Neural cell (in vitro differentiated cells): ENCODE measurements around the gene ALKBH8. TPM values are rescaled to one million over a fixed set of nuclear protein-coding genes. Genes with fewer than 3 reads are reported as not detected.

Source experiments
- H2AFZ ChIP-seq: fragments of 200-600, 300-800 bp; sonication (generic), shearing (Covaris generic); 2 replicates; pipeline ENCODE4 v1.6.0; 2014; ENCODE audit warnings: low read depth, mild to moderate bottlenecking, antibody characterized with exemption, low read length, moderate library complexity
- H3F3A ChIP-seq: fragments of 200-600 bp; shearing (Covaris generic); 2 replicates; pipeline ENCODE4 v1.6.1; 2016; ENCODE audit warnings: mild to moderate bottlenecking, moderate library complexity, mixed read lengths, antibody characterized with exemption, low read length; ENCODE audit not compliant: insufficient read depth, poor library complexity, severe bottlenecking
- H3K27ac ChIP-seq: fragments of 200-600, 300-800 bp; sonication (generic), shearing (Covaris generic); 2 replicates; pipeline ENCODE4 v1.5.1; 2014; ENCODE audit warnings: mild to moderate bottlenecking, low read length, moderate library complexity
- H3K27me3 ChIP-seq: fragments of 300-800, 200-600 bp; sonication (generic), shearing (Covaris generic); 2 replicates; pipeline ENCODE4 v1.6.0; 2014; ENCODE audit warnings: mild to moderate bottlenecking, low read depth, low read length, moderate library complexity; ENCODE audit not compliant: insufficient read depth
- H3K36me3 ChIP-seq: fragments of 300-800, 200-600 bp; sonication (generic), shearing (Covaris generic); 2 replicates; pipeline ENCODE4 v1.5.1; 2014; ENCODE audit warnings: mild to moderate bottlenecking, antibody characterized with exemption, low read length, moderate library complexity; ENCODE audit not compliant: insufficient read depth
- H3K4me2 ChIP-seq: fragments of 300-800, 200-600 bp; sonication (generic), shearing (Covaris generic); 2 replicates; pipeline ENCODE4 v1.6.0; 2014; ENCODE audit warnings: mild to moderate bottlenecking, low read length
- H3K4me3 ChIP-seq: fragments of 300-800, 200-600 bp; sonication (generic), shearing (Covaris generic); 2 replicates; pipeline ENCODE4 v1.5.1; 2014; ENCODE audit warnings: mild to moderate bottlenecking, low read length, moderate library complexity
- H3K79me2 ChIP-seq: fragments of 200-600 bp; shearing (Covaris generic); replicated peaks from 2 replicates; pipeline ENCODE4 v1.6.0; 2014; ENCODE audit warnings: mild to moderate bottlenecking, low read length, moderate library complexity; ENCODE audit not compliant: insufficient read depth
- H3K9ac ChIP-seq: fragments of 300-800, 200-600 bp; sonication (generic), shearing (Covaris generic); 2 replicates; pipeline ENCODE4 v1.6.1; 2016; ENCODE audit warnings: mild to moderate bottlenecking, low read length, mixed read lengths
- H3K9me2 ChIP-seq: fragments of 200-600 bp; shearing (Covaris generic); 2 replicates; pipeline ENCODE4 v1.6.1; 2016; ENCODE audit warnings: mild to moderate bottlenecking, low read length, mixed read lengths; ENCODE audit not compliant: insufficient read depth
- H3K9me3 ChIP-seq: fragments of 200-600, 300-800 bp; sonication (generic), shearing (Covaris generic); 2 replicates; pipeline ENCODE4 v1.6.1; 2016; ENCODE audit warnings: mild to moderate bottlenecking, mixed run types, low read length, moderate library complexity, mixed read lengths
- H4K20me1 ChIP-seq: fragments of 200-600 bp; shearing (Covaris generic); 2 replicates; pipeline ENCODE4 v1.6.1; 2016; ENCODE audit warnings: mild to moderate bottlenecking, mixed run types; ENCODE audit not compliant: insufficient read depth
- CTCF ChIP-seq: fragments of 450-650 bp; IDR thresholded peaks from 2 replicates; pipeline ENCODE4 v1.5.1; 2014; ENCODE audit warnings: antibody characterized with exemption, mild to moderate bottlenecking, moderate library complexity; ENCODE audit not compliant: poor library complexity, severe bottlenecking
- EP300 ChIP-seq: fragments of 450-650 bp; conservative IDR thresholded peaks from 2 replicates; pipeline ENCODE4 v1.6.1; 2014; ENCODE audit warnings: antibody characterized with exemption, mild to moderate bottlenecking, moderate library complexity; ENCODE audit not compliant: poor library complexity, severe bottlenecking
- EZH2 ChIP-seq: fragments of 200-600, 300-800 bp; shearing (Covaris generic), sonication (generic); IDR thresholded peaks from 2 replicates; pipeline ENCODE4 v1.6.1; 2014; ENCODE audit warnings: antibody characterized with exemption, low read length, borderline replicate concordance, mild to moderate bottlenecking; ENCODE audit not compliant: insufficient read depth, poor library complexity, severe bottlenecking
- MXI1 ChIP-seq: fragments of 450-650 bp; conservative IDR thresholded peaks from 2 replicates; pipeline ENCODE4 v1.6.1; 2014; ENCODE audit warnings: antibody characterized with exemption, mild to moderate bottlenecking; ENCODE audit not compliant: poor library complexity, severe bottlenecking
- POLR2AphosphoS5 ChIP-seq: IDR thresholded peaks from 2 replicates; pipeline ENCODE4 v1.6.1; 2012
- RAD21 ChIP-seq: fragments of 450-650 bp; conservative IDR thresholded peaks from 2 replicates; pipeline ENCODE4 v1.6.1; 2014; ENCODE audit warnings: antibody characterized with exemption, mild to moderate bottlenecking, moderate library complexity
- REST ChIP-seq: IDR thresholded peaks from 2 replicates; pipeline ENCODE4 v1.6.1; 2012; ENCODE audit warnings: borderline replicate concordance
- SMC3 ChIP-seq: fragments of 450-650 bp; conservative IDR thresholded peaks from 2 replicates; pipeline ENCODE4 v1.6.1; 2014; ENCODE audit warnings: antibody characterized with exemption, mild to moderate bottlenecking, moderate library complexity; ENCODE audit not compliant: poor library complexity
- TAF1 ChIP-seq: IDR thresholded peaks from 2 replicates; pipeline ENCODE4 v1.6.1; 2012; ENCODE audit warnings: low read depth
- polyA plus RNA-seq: library from polyadenylated mRNA; depleted of rRNA; stranded (reverse); fragments of >200 nt; gene quantifications from 2 replicates; pipeline ENCODE4 v1.2.3, GENCODE V29; 2014

Gene ALKBH8
- polyA plus RNA-seq, 1 donor from 2014 or later: 7.6 TPM

- H4K20me1 ChIP-seq: no peaks in the 10 kb centered on the region
- no peaks in the 10 kb centered on the region for H3K9me2 ChIP-seq
- H3K79me2 ChIP-seq: no peaks in the 10 kb centered on the region
- no peaks in the 10 kb centered on the region for H3K9me3 ChIP-seq
- TF ChIP-seq MXI1 (no peak), RAD21 (no peak), POLR2AphosphoS5 (no peak)
- no peaks in the 10 kb centered on the region for H3F3A ChIP-seq
- H3K4me3 ChIP-seq: no peak overlapping the region
- H2AFZ ChIP-seq: no peak overlapping the region
- H3K27me3 ChIP-seq: peaks cover 4% of the 10 kb centered on the region
- H3K27ac ChIP-seq: no peak overlapping the region
- no peak overlapping the region for H3K4me2 ChIP-seq
- no peak overlapping the region for H3K9ac ChIP-seq
- no peaks in the 10 kb centered on the region for H3K36me3 ChIP-seq
Measured at GRCh38 chr11:107606141-107606540, 40.6 kb upstream of the ALKBH8 start.

- Histone ChIP-seq H3K27me3 (peaks cover 4% of the 10 kb centered on the region), H3K27ac (no peak overlapping the region), H3F3A (no peaks in the 10 kb centered on the region), H3K4me3 (no peak overlapping the region), H3K36me3 (no peaks in the 10 kb centered on the region), H3K9me3 (no peaks in the 10 kb centered on the region), H3K9ac (no peak overlapping the region), H3K9me2 (no peaks in the 10 kb centered on the region), H3K4me2 (no peak overlapping the region), H4K20me1 (no peaks in the 10 kb centered on the region), H3K79me2 (no peaks in the 10 kb centered on the region), H2AFZ (no peak overlapping the region)
- TF ChIP-seq CTCF (no peak), POLR2AphosphoS5 (no peak), MXI1 (no peak), RAD21 (no peak), SMC3 (no peak), TAF1 (no peak), EZH2 (no peak), REST (no peak), EP300 (no peak)
Measured at GRCh38 chr11:107605061-107606006, 39.8 kb upstream of the ALKBH8 start.
